ENCODE results near the gene ATG10. TPM values are rescaled to one million over a fixed set of nuclear protein-coding genes. Genes with fewer than 3 reads are reported as not detected.

The ATG10 gene
- total RNA-seq, 1 donor from 2014 or later = 3.9 TPM

GRCh38 chr5:82277987-82278710, 306.3 kb downstream of the ATG10 start, which contains the start of gene RPS23:
Gene RPS23, minus strand, starts transcription at chr5:82278354. Its CDS starts 31 bp downstream, at chr5:82278323.
- DNase-seq (ENCODE audit: missing footprints) = peak; percentile 97
- peak; percentile 97 for ATAC-seq
- intact Hi-C loops (cut with DNase I) = no loop called here

- DNase-seq (ENCODE audit: missing footprints) (no peak), ATAC-seq (no peak)
- intact Hi-C loops (cut with DNase I) = no loop called here
Observed at GRCh38 chr5:82278711-82279370, 307.0 kb downstream of the ATG10 start.

- intact Hi-C loops (cut with DNase I) = no loop called here
Observed at GRCh38 chr5:82283893-82284292, 312.1 kb downstream of the ATG10 start.

GRCh38 chr5:82285206-82285605, 313.4 kb downstream of the ATG10 start:
- ATAC-seq (no peak), DNase-seq (ENCODE audit: missing footprints) (no peak)
- intact Hi-C loops (cut with DNase I) = no loop called here

More at GRCh38 chr5:82283893-82284292, 312.1 kb downstream of the ATG10 start:
- no peak for ATAC-seq
- DNase-seq (ENCODE audit: missing footprints) = no peak

GRCh38 chr5:82287625-82288024, 315.8 kb downstream of the ATG10 start:
- ATAC-seq (no peak), DNase-seq (ENCODE audit: missing footprints) (no peak)
- intact Hi-C loops (cut with DNase I) = no loop called here

GRCh38 chr5:82290005-82290404, 318.2 kb downstream of the ATG10 start:
- no peak for ATAC-seq
- no peak for DNase-seq (ENCODE audit: missing footprints)
- intact Hi-C loops (cut with DNase I) = no loop called here

GRCh38 chr5:82290908-82291307, 319.1 kb downstream of the ATG10 start:
- ATAC-seq (peak; percentile 69), DNase-seq (ENCODE audit: missing footprints) (no peak)
- intact Hi-C loops (cut with DNase I) = no loop called here

GRCh38 chr5:82291420-82291819, 319.6 kb downstream of the ATG10 start:
- intact Hi-C loops (cut with DNase I) = no loop called here
- DNase-seq (ENCODE audit: missing footprints) = no peak
- ATAC-seq = no peak

- DNase-seq (ENCODE audit: missing footprints) (no peak), ATAC-seq (no peak)
- intact Hi-C loops (cut with DNase I) = no loop called here
Observed at GRCh38 chr5:82295144-82295543, 323.3 kb downstream of the ATG10 start.

- no peak for ATAC-seq
- no peak for DNase-seq (ENCODE audit: missing footprints)
- intact Hi-C loops (cut with DNase I) = no loop called here
Observed at GRCh38 chr5:82295959-82296531, 324.2 kb downstream of the ATG10 start.

- intact Hi-C loops (cut with DNase I) = no loop called here
- DNase-seq (ENCODE audit: missing footprints) = no peak
- ATAC-seq = no peak
Observed at GRCh38 chr5:82296929-82297328, 325.1 kb downstream of the ATG10 start.

GRCh38 chr5:82297711-82298110, 325.9 kb downstream of the ATG10 start:
- intact Hi-C loops (cut with DNase I) = no loop called here
- DNase-seq (ENCODE audit: missing footprints) (no peak), ATAC-seq (no peak)

GRCh38 chr5:82298668-82299067, 326.8 kb downstream of the ATG10 start:
- ATAC-seq (no peak), DNase-seq (ENCODE audit: missing footprints) (no peak)
- intact Hi-C loops (cut with DNase I) = no loop called here

GRCh38 chr5:82301190-82301589, 329.4 kb downstream of the ATG10 start:
- intact Hi-C loops (cut with DNase I) = no loop called here
- DNase-seq (ENCODE audit: missing footprints) (no peak), ATAC-seq (no peak)

Other genes starting within 250 kb of the ATG10 start
- gene SSBP2, start 220.9 kb upstream of the ATG10 start, total RNA-seq = 55.4 TPM

Measured in Right ventricle myocardium inferior (tissue), 1 donor.